ENCODE results near the gene IL17RB. TPM values are rescaled to one million over a fixed set of nuclear protein-coding genes. Genes with fewer than 3 reads are reported as not detected.

Gene IL17RB
- polyA plus RNA-seq, 1 donor (not counting 4 experiments of a cell fraction or from before 2014, with no cell fraction given), result not detected

DNA sequence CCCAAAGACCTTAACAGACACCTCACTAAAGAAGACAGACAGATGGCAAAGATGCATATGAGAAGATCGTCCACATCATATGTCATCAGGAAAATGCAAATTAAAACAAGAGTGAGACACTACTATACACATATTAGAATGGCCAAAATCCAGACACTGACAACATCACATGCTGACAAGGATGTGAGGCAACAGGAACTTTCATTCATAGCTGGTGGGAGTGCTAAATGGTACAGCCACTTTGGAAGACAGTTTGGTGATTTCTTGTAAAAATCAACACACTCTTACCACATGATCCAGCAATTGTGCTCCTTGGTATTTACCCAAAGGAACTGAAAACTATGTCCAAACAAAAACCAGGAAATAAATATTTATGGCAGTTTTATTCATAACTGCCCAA lies 17.8 kb upstream of the IL17RB start:
- TF ChIP-seq, protein P1, sequence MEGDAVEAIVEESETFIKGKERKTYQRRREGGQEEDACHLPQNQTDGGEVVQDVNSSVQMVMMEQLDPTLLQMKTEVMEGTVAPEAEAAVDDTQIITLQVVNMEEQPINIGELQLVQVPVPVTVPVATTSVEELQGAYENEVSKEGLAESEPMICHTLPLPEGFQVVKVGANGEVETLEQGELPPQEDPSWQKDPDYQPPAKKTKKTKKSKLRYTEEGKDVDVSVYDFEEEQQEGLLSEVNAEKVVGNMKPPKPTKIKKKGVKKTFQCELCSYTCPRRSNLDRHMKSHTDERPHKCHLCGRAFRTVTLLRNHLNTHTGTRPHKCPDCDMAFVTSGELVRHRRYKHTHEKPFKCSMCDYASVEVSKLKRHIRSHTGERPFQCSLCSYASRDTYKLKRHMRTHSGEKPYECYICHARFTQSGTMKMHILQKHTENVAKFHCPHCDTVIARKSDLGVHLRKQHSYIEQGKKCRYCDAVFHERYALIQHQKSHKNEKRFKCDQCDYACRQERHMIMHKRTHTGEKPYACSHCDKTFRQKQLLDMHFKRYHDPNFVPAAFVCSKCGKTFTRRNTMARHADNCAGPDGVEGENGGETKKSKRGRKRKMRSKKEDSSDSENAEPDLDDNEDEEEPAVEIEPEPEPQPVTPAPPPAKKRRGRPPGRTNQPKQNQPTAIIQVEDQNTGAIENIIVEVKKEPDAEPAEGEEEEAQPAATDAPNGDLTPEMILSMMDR (optimal IDR thresholded peaks at IDR 0.05 in 1 of 3, IDR thresholded peaks at IDR 0.05 in 1 of 3, conservative IDR thresholded peaks at IDR 0.05 in 1 of 3; ENCODE audit: extremely low read depth in 1 of 3, insufficient read depth in 2 of 3, low read length in 3 of 3), result no peak
- TF ChIP-seq EZH2 (IDR thresholded peaks at IDR 0.05; ENCODE audit: low read length), result no peak

DNA sequence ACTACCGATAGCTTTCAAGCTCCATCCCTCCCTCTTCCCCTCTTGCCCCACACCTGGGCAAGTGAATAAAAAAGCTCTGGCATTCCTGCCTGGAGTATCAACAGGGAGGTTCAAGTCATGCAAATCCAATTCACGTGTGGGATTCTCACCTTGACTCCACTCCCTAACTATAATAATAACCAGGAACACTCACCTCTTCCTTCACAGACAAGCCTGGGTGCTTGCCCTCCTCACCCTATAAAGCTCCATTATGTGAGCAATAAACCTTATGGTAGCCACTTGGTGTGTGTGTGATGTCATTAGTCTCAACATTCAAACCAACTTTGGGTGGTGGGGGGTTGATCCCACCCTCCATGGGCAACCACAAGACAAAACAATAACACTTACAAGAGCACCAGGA lies 16.8 kb upstream of the IL17RB start:
- Histone ChIP-seq H3K27me3 (ENCODE audit: control insufficient read depth, extremely low read depth, insufficient read depth, low read length) (no peaks in the 10 kb centered on the region), H3K4me2 (ENCODE audit: control insufficient read depth, extremely low read depth, insufficient read depth, low read depth, low read length) (no peak overlapping the region), H2AFZ (ENCODE audit: control insufficient read depth, low read length) (no peak overlapping the region), H3K4me1 (ENCODE audit: control insufficient read depth, extremely low read depth, insufficient read depth, low read length) (no peaks in the 10 kb centered on the region), H3K79me2 (ENCODE audit: control insufficient read depth, insufficient read depth, low read length) (no peaks in the 10 kb centered on the region), H3K36me3 (ENCODE audit: control insufficient read depth in 2 of 2, extremely low read depth in 1 of 2, insufficient read depth in 2 of 2, low read length in 2 of 2) (no peaks in the 10 kb centered on the region), H4K20me1 (ENCODE audit: control insufficient read depth, extremely low read depth, insufficient read depth, low read length) (no peaks in the 10 kb centered on the region), H3K4me3 (ENCODE audit: control insufficient read depth in 2 of 3, extremely low read depth in 1 of 3, insufficient read depth in 2 of 3, low read depth in 1 of 3, low read length in 3 of 3) (no peak overlapping the region), H3K9ac (ENCODE audit: control insufficient read depth, extremely low read depth, insufficient read depth, low read length) (no peak overlapping the region), H3K9me1 (ENCODE audit: control insufficient read depth, extremely low read depth, insufficient read depth, low read length) (no peaks in the 10 kb centered on the region), H3K27ac (ENCODE audit: control insufficient read depth, insufficient read depth, low read length) (no peak overlapping the region), H3K9me3 (ENCODE audit: control insufficient read depth, low read depth, low read length) (no peaks in the 10 kb centered on the region)
- DNase-seq (ENCODE audit: low read depth, low spot score), result no peak
- no peak for FAIRE-seq
- dilution Hi-C loops (cut with MboI; ENCODE audit: extremely low pct_ligation_motif_present, low sequenced_read_pairs), result no loop called here
- TF ChIP-seq, protein P1 (optimal IDR thresholded peaks at IDR 0.05 in 1 of 3, IDR thresholded peaks at IDR 0.05 in 1 of 3, conservative IDR thresholded peaks at IDR 0.05 in 1 of 3; ENCODE audit: extremely low read depth in 1 of 3, insufficient read depth in 2 of 3, low read length in 3 of 3), result no peak
- TF ChIP-seq EZH2 (IDR thresholded peaks at IDR 0.05; ENCODE audit: low read length), result no peak

More for the DNA sequence above, 17.8 kb upstream of the IL17RB start:
- Histone ChIP-seq H3K9me3 (ENCODE audit: control insufficient read depth, low read depth, low read length) (no peaks in the 10 kb centered on the region), H3K36me3 (ENCODE audit: control insufficient read depth in 2 of 2, extremely low read depth in 1 of 2, insufficient read depth in 2 of 2, low read length in 2 of 2) (no peaks in the 10 kb centered on the region), H4K20me1 (ENCODE audit: control insufficient read depth, extremely low read depth, insufficient read depth, low read length) (no peaks in the 10 kb centered on the region), H2AFZ (ENCODE audit: control insufficient read depth, low read length) (no peak overlapping the region), H3K27me3 (ENCODE audit: control insufficient read depth, extremely low read depth, insufficient read depth, low read length) (no peaks in the 10 kb centered on the region), H3K27ac (ENCODE audit: control insufficient read depth, insufficient read depth, low read length) (no peak overlapping the region), H3K9me1 (ENCODE audit: control insufficient read depth, extremely low read depth, insufficient read depth, low read length) (no peaks in the 10 kb centered on the region), H3K4me2 (ENCODE audit: control insufficient read depth, extremely low read depth, insufficient read depth, low read depth, low read length) (no peak overlapping the region), H3K9ac (ENCODE audit: control insufficient read depth, extremely low read depth, insufficient read depth, low read length) (no peak overlapping the region), H3K4me3 (ENCODE audit: control insufficient read depth in 2 of 3, extremely low read depth in 1 of 3, insufficient read depth in 2 of 3, low read depth in 1 of 3, low read length in 3 of 3) (no peak overlapping the region), H3K79me2 (ENCODE audit: control insufficient read depth, insufficient read depth, low read length) (no peaks in the 10 kb centered on the region), H3K4me1 (ENCODE audit: control insufficient read depth, extremely low read depth, insufficient read depth, low read length) (no peaks in the 10 kb centered on the region)
- dilution Hi-C loops (cut with MboI; ENCODE audit: extremely low pct_ligation_motif_present, low sequenced_read_pairs), result no loop called here
- no peak for FAIRE-seq
- no peak for DNase-seq (ENCODE audit: low read depth, low spot score)
